Activated CD8-positive, alpha-beta memory T cell treated with anti-CD3 and anti-CD28 coated beads, Interleukin-2, amount 10 ng/mL, durations not matched to agents 7 days and 5 days (primary cell): ENCODE data around the gene PGAP2. TPM values are rescaled to one million over a fixed set of nuclear protein-coding genes. Genes with fewer than 3 reads are reported as not detected.

Experiments used
- ATAC-seq: fragments of 150-1000 bp; cut with Tn5 transposase; one replicate; pipeline ENCODE4 v1.10.0; 2021; ENCODE audit warnings: moderate library complexity
- CTCF ChIA-PET: fragments of 350-600 bp; sonication (Branson Sonifier 250); formaldehyde crosslinking; loops from one replicate; lab custom pipeline; 2021; ENCODE audit warnings: antibody characterized with exemption; lab: Charles Lee
- DNase-seq: peaks from one replicate; pipeline ENCODE4 v3.0.0-alpha.2; 2020
- H3K27ac Mint-ChIP-seq: one replicate; pipeline ENCODE4 v1.8.0; 2021; ENCODE audit warnings: mild to moderate bottlenecking, mixed read lengths
- H3K27me3 Mint-ChIP-seq: one replicate; pipeline ENCODE4 v1.8.0; 2021; ENCODE audit warnings: mixed read lengths
- H3K36me3 Mint-ChIP-seq: one replicate; pipeline ENCODE4 v1.8.0; 2021; ENCODE audit warnings: mild to moderate bottlenecking, mixed read lengths
- H3K4me1 Mint-ChIP-seq: one replicate; pipeline ENCODE4 v1.8.0; 2021; ENCODE audit warnings: mixed read lengths
- H3K4me3 Mint-ChIP-seq: one replicate; pipeline ENCODE4 v1.8.0; 2021; ENCODE audit warnings: mild to moderate bottlenecking, moderate library complexity, mixed read lengths
- H3K9me3 Mint-ChIP-seq: one replicate; pipeline ENCODE4 v1.8.0; 2022; ENCODE audit warnings: low read depth, mixed read lengths
- total RNA-seq, 2 experiments: library from RNA; stranded (reverse); gene quantifications; one replicate each; pipeline ENCODE4 v1.2.3, GENCODE V29; 2021

The PGAP2 gene
- total RNA-seq, 2 experiments from 2014 or later, result 22.7 to 23.5 TPM

GRCh38 chr11:3867209-3868091, 59.1 kb downstream of the PGAP2 start:
- ATAC-seq (no peak), DNase-seq (no peak)
- CTCF ChIA-PET, result interaction anchor here (1.2 to 8.8 kb wide), 6 partner anchors 8 to 30 kb away, joined by 3 to 90 read pairs (median 4); partner anchors contain the start of gene STIM1
- Mint-ChIP-seq H3K9me3 (no peaks in the 10 kb centered on the region), H3K4me3 (no peak overlapping the region), H3K4me1 (peaks cover 74% of the 10 kb centered on the region), H3K27ac (peak overlapping the region; percentile 1), H3K36me3 (peaks cover 20% of the 10 kb centered on the region), H3K27me3 (no peaks in the 10 kb centered on the region)

GRCh38 chr11:3873712-3874349, 65.5 kb downstream of the PGAP2 start:
- DNase-seq, result no peak
- H3K36me3 Mint-ChIP-seq, result peaks cover 16% of the 10 kb centered on the region
- ATAC-seq, result no peak
- CTCF ChIA-PET, result interaction anchor here (1.2 to 1.9 kb wide), 4 partner anchors 9 to 33 kb away, joined by 3 to 8 read pairs (median 4); partner anchors contain the start of gene RHOG
- H3K9me3 Mint-ChIP-seq, result no peaks in the 10 kb centered on the region
- H3K27me3 Mint-ChIP-seq, result no peaks in the 10 kb centered on the region
- no peak overlapping the region for H3K4me3 Mint-ChIP-seq
- H3K27ac Mint-ChIP-seq, result no peak overlapping the region
- H3K4me1 Mint-ChIP-seq, result peaks cover 43% of the 10 kb centered on the region

Other genes with a start within 250 kb of the PGAP2 start
- not detected for gene ART5, start 166.6 kb upstream of the PGAP2 start, total RNA-seq
- not detected for gene ART1, start 163.4 kb upstream of the PGAP2 start, total RNA-seq
- gene CHRNA10, start 137.2 kb upstream of the PGAP2 start, total RNA-seq, result 1 to 10 TPM; 2.4 to 2.7 TPM
- gene NUP98, start 11.0 kb upstream of the PGAP2 start, total RNA-seq, result 100 to 1,000 TPM; 106 to 108 TPM
- 100 to 1,000 TPM; 154 to 163 TPM for gene RHOG, start 32.4 kb downstream of the PGAP2 start, total RNA-seq
- 100 to 1,000 TPM in 1 of 2 experiments, 10 to 100 TPM in 1; 83.5 to 104 TPM for gene STIM1, start 47.1 kb downstream of the PGAP2 start, total RNA-seq